Measurements from ENCODE around the gene RERE.

RERE gene

GRCh38 chr1:8568837-8569236 lies 248.6 kb downstream of the RERE start:
- Histone ChIP-seq H3K9ac (ENCODE audit: low read depth, low read length) (no peak overlapping the region), H4K20me1 (ENCODE audit: insufficient read depth, low read length) (no peaks in the 10 kb centered on the region), H3K27me3 (ENCODE audit: insufficient read depth, low read length, poor library complexity) (no peaks in the 10 kb centered on the region), H3K9me3 (ENCODE audit: insufficient read depth, low read length, severe bottlenecking) (no peaks in the 10 kb centered on the region), H3K4me2 (ENCODE audit: insufficient read depth, low read length) (no peak overlapping the region), H2AFZ (ENCODE audit: low read depth, low read length) (no peak overlapping the region), H3K4me1 (ENCODE audit: insufficient read depth, low read length) (no peaks in the 10 kb centered on the region), H3K4me3 (ENCODE audit: low read depth in 1 of 2, low read length in 2 of 2) (no peak overlapping the region), H3K27ac (ENCODE audit: low read length) (no peak overlapping the region), H3K36me3 (ENCODE audit: insufficient read depth, low read length) (no peaks in the 10 kb centered on the region), H3K79me2 (ENCODE audit: insufficient read depth, low read length) (no peaks in the 10 kb centered on the region)
- no peak for DNase-seq
- no peak for ATAC-seq (ENCODE audit: insufficient read depth, low read depth)
- TF ChIP-seq EZH2 (IDR thresholded peaks at IDR 0.05; ENCODE audit: borderline replicate concordance, low read depth, low read length, severe bottlenecking): no peak
- TF ChIP-seq, protein P1, sequence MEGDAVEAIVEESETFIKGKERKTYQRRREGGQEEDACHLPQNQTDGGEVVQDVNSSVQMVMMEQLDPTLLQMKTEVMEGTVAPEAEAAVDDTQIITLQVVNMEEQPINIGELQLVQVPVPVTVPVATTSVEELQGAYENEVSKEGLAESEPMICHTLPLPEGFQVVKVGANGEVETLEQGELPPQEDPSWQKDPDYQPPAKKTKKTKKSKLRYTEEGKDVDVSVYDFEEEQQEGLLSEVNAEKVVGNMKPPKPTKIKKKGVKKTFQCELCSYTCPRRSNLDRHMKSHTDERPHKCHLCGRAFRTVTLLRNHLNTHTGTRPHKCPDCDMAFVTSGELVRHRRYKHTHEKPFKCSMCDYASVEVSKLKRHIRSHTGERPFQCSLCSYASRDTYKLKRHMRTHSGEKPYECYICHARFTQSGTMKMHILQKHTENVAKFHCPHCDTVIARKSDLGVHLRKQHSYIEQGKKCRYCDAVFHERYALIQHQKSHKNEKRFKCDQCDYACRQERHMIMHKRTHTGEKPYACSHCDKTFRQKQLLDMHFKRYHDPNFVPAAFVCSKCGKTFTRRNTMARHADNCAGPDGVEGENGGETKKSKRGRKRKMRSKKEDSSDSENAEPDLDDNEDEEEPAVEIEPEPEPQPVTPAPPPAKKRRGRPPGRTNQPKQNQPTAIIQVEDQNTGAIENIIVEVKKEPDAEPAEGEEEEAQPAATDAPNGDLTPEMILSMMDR (IDR thresholded peaks at IDR 0.05; ENCODE audit: borderline replicate concordance, extremely low read depth, low read length, poor library complexity, severe bottlenecking): no peak

GRCh38 chr1:8567146-8567545 lies 250.3 kb downstream of the RERE start:
- ATAC-seq (ENCODE audit: insufficient read depth, low read depth) (0 out of 3 replicates have a peak, but pooled peaks have one; percentile 24), DNase-seq (no peak)
- H3K9ac ChIP-seq (ENCODE audit: low read depth, low read length): no peak overlapping the region
- H3K36me3 ChIP-seq (ENCODE audit: insufficient read depth, low read length): no peaks in the 10 kb centered on the region
- no peaks in the 10 kb centered on the region for H3K9me3 ChIP-seq (ENCODE audit: insufficient read depth, low read length, severe bottlenecking)
- TF ChIP-seq, protein P1 (IDR thresholded peaks at IDR 0.05; ENCODE audit: borderline replicate concordance, extremely low read depth, low read length, poor library complexity, severe bottlenecking): no peak
- TF ChIP-seq EZH2 (IDR thresholded peaks at IDR 0.05; ENCODE audit: borderline replicate concordance, low read depth, low read length, severe bottlenecking): no peak
- H2AFZ ChIP-seq (ENCODE audit: low read depth, low read length): no peak overlapping the region
- peaks cover 2% of the 10 kb centered on the region; the same call in 1 of the 2 replicates for H4K20me1 ChIP-seq (ENCODE audit: insufficient read depth, low read length)
- no peaks in the 10 kb centered on the region for H3K4me1 ChIP-seq (ENCODE audit: insufficient read depth, low read length)
- H3K27me3 ChIP-seq (ENCODE audit: insufficient read depth, low read length, poor library complexity): no peaks in the 10 kb centered on the region
- no peak overlapping the region for H3K4me3 ChIP-seq (ENCODE audit: low read depth in 1 of 2, low read length in 2 of 2)
- H3K79me2 ChIP-seq (ENCODE audit: insufficient read depth, low read length): no peaks in the 10 kb centered on the region
- H3K27ac ChIP-seq (ENCODE audit: low read length): no peak overlapping the region
- H3K4me2 ChIP-seq (ENCODE audit: insufficient read depth, low read length): no peak overlapping the region

GRCh38 chr1:8565802-8566201 lies 251.6 kb downstream of the RERE start:
- Histone ChIP-seq H3K4me2 (ENCODE audit: insufficient read depth, low read length) (no peak overlapping the region), H3K9me3 (ENCODE audit: insufficient read depth, low read length, severe bottlenecking) (no peaks in the 10 kb centered on the region), H3K27me3 (ENCODE audit: insufficient read depth, low read length, poor library complexity) (no peaks in the 10 kb centered on the region), H2AFZ (ENCODE audit: low read depth, low read length) (no peak overlapping the region), H3K27ac (ENCODE audit: low read length) (no peak overlapping the region), H3K9ac (ENCODE audit: low read depth, low read length) (no peak overlapping the region), H4K20me1 (ENCODE audit: insufficient read depth, low read length) (peaks cover 2% of the 10 kb centered on the region; the same call in 1 of the 2 replicates), H3K4me3 (ENCODE audit: low read depth in 1 of 2, low read length in 2 of 2) (no peak overlapping the region), H3K36me3 (ENCODE audit: insufficient read depth, low read length) (no peaks in the 10 kb centered on the region), H3K79me2 (ENCODE audit: insufficient read depth, low read length) (no peaks in the 10 kb centered on the region), H3K4me1 (ENCODE audit: insufficient read depth, low read length) (no peaks in the 10 kb centered on the region)
- TF ChIP-seq EZH2 (IDR thresholded peaks at IDR 0.05; ENCODE audit: borderline replicate concordance, low read depth, low read length, severe bottlenecking): no peak
- TF ChIP-seq, protein P1 (IDR thresholded peaks at IDR 0.05; ENCODE audit: borderline replicate concordance, extremely low read depth, low read length, poor library complexity, severe bottlenecking): no peak
- no peak for DNase-seq
- ATAC-seq (ENCODE audit: insufficient read depth, low read depth): no peak
